ENCODE data around the gene PITX3.

- no peak for TF ChIP-seq CTCF (IDR thresholded peaks at IDR 0.05; ENCODE audit: poor library complexity, severe bottlenecking)
- no peak for TF ChIP-seq POLR2AphosphoS5 (IDR thresholded peaks at IDR 0.05)
- TF ChIP-seq TAF1 (IDR thresholded peaks at IDR 0.05; ENCODE audit: low read depth), result no peak
- TF ChIP-seq EZH2 (IDR thresholded peaks at IDR 0.05; ENCODE audit: borderline replicate concordance, insufficient read depth, low read length, poor library complexity, severe bottlenecking), result no peak
- TF ChIP-seq RAD21 (conservative IDR thresholded peaks at IDR 0.05), result no peak
- TF ChIP-seq REST (IDR thresholded peaks at IDR 0.05; ENCODE audit: borderline replicate concordance), result no peak
Measured at GRCh38 chr10:102237711-102238252, 3.5 kb downstream of the PITX3 start.
